ACC112 (cell line): ENCODE measurements around the gene MAP1B.

Experiments used
- H2AFZ ChIP-seq: fragments of 200-600 bp; sonication (generic); one replicate; pipeline ENCODE4 v1.6.0; 2017; ENCODE audit warnings: antibody characterized with exemption, low read length; ENCODE audit not compliant: unreplicated experiment
- H3K27ac ChIP-seq: fragments of 200-600 bp; sonication (generic); 2 replicates; pipeline ENCODE4 v1.5.1; 2014; ENCODE audit warnings: low read depth, mild to moderate bottlenecking, antibody characterized with exemption, low read length, moderate library complexity
- H3K27me3 ChIP-seq: fragments of 200-600 bp; sonication (generic); 2 replicates; pipeline ENCODE4 v1.6.1; 2014; ENCODE audit warnings: mild to moderate bottlenecking, antibody characterized with exemption, low read length, moderate library complexity, mixed read lengths; ENCODE audit not compliant: insufficient read depth
- H3K36me3 ChIP-seq: fragments of 200-600 bp; sonication (generic); 2 replicates; pipeline ENCODE4 v1.6.1; 2016; ENCODE audit warnings: mild to moderate bottlenecking, antibody characterized with exemption, low read length, moderate library complexity, mixed read lengths; ENCODE audit not compliant: insufficient read depth
- H3K4me1 ChIP-seq: fragments of 200-600 bp; sonication (generic); one replicate; pipeline ENCODE4 v1.6.1; 2016; ENCODE audit warnings: low read length, mixed read lengths; ENCODE audit not compliant: insufficient read depth, unreplicated experiment, control insufficient read depth
- H3K4me3 ChIP-seq: fragments of 200-600 bp; sonication (generic); 2 replicates; pipeline ENCODE4 v1.5.1; 2014; ENCODE audit warnings: mild to moderate bottlenecking, low read depth, low read length
- H3K79me2 ChIP-seq: fragments of 200-600 bp; sonication (generic); one replicate; pipeline ENCODE4 v1.6.0; 2016; ENCODE audit warnings: low read length; ENCODE audit not compliant: control insufficient read depth, unreplicated experiment, insufficient read depth

The MAP1B gene

GRCh38 chr5:72206994-72207393 is 99.7 kb downstream of the MAP1B start:
- H3K27ac ChIP-seq = no peak overlapping the region
- peaks cover 53% of the 10 kb centered on the region for H3K36me3 ChIP-seq
- H3K4me1 ChIP-seq = peaks cover 40% of the 10 kb centered on the region
- no peaks in the 10 kb centered on the region for H3K79me2 ChIP-seq
- no peak overlapping the region for H2AFZ ChIP-seq
- no peaks in the 10 kb centered on the region for H3K27me3 ChIP-seq
- no peak overlapping the region for H3K4me3 ChIP-seq

GRCh38 chr5:72208324-72208926 is 101.2 kb downstream of the MAP1B start:
- Histone ChIP-seq H3K79me2 (no peaks in the 10 kb centered on the region), H2AFZ (no peak overlapping the region), H3K27me3 (no peaks in the 10 kb centered on the region), H3K4me1 (peaks cover 40% of the 10 kb centered on the region), H3K4me3 (no peak overlapping the region), H3K27ac (no peak overlapping the region), H3K36me3 (peaks cover 39% of the 10 kb centered on the region)

GRCh38 chr5:72209147-72210115 is 102.2 kb downstream of the MAP1B start:
- H2AFZ ChIP-seq = no peak overlapping the region
- H3K4me1 ChIP-seq = peaks cover 40% of the 10 kb centered on the region
- H3K27me3 ChIP-seq = no peaks in the 10 kb centered on the region
- H3K36me3 ChIP-seq = peaks cover 32% of the 10 kb centered on the region
- no peak overlapping the region for H3K4me3 ChIP-seq
- H3K27ac ChIP-seq = peak overlapping the region; percentile 94
- no peaks in the 10 kb centered on the region for H3K79me2 ChIP-seq

- Histone ChIP-seq H3K4me1 (peaks cover 30% of the 10 kb centered on the region), H3K79me2 (no peaks in the 10 kb centered on the region), H3K36me3 (peaks cover 16% of the 10 kb centered on the region), H3K27me3 (no peaks in the 10 kb centered on the region), H3K27ac (peak overlapping the region; percentile 94), H2AFZ (peak overlapping the region; percentile 26), H3K4me3 (peak overlapping the region; percentile 60)
These were observed 103.8 kb downstream of the MAP1B start for GRCh38 chr5:72210888-72211678.

GRCh38 chr5:72212171-72212570 is 104.9 kb downstream of the MAP1B start:
- peak overlapping the region; percentile 94; the same call in 1 of the 2 replicates for H3K27ac ChIP-seq
- H3K27me3 ChIP-seq = no peaks in the 10 kb centered on the region
- H3K79me2 ChIP-seq = no peaks in the 10 kb centered on the region
- peaks cover 30% of the 10 kb centered on the region for H3K4me1 ChIP-seq
- H3K4me3 ChIP-seq = no peak overlapping the region
- peaks cover 5% of the 10 kb centered on the region; the same call in 1 of the 2 replicates for H3K36me3 ChIP-seq
- H2AFZ ChIP-seq = no peak overlapping the region

- H2AFZ ChIP-seq = no peak overlapping the region
- H3K79me2 ChIP-seq = no peaks in the 10 kb centered on the region
- peaks cover 8% of the 10 kb centered on the region; the same call in 1 of the 2 replicates for H3K36me3 ChIP-seq
- no peak overlapping the region for H3K27ac ChIP-seq
- H3K27me3 ChIP-seq = no peaks in the 10 kb centered on the region
- H3K4me1 ChIP-seq = peaks cover 30% of the 10 kb centered on the region
- H3K4me3 ChIP-seq = no peak overlapping the region
These were observed 106.2 kb downstream of the MAP1B start for GRCh38 chr5:72213482-72213881.

- no peak overlapping the region for H3K4me3 ChIP-seq
- H3K27ac ChIP-seq = no peak overlapping the region
- H3K36me3 ChIP-seq = peaks cover 10% of the 10 kb centered on the region; the same call in 1 of the 2 replicates
- no peaks in the 10 kb centered on the region for H3K27me3 ChIP-seq
- H3K79me2 ChIP-seq = no peaks in the 10 kb centered on the region
- H3K4me1 ChIP-seq = peaks cover 25% of the 10 kb centered on the region
- no peak overlapping the region for H2AFZ ChIP-seq
These were observed 106.9 kb downstream of the MAP1B start for GRCh38 chr5:72214168-72214567.

- Histone ChIP-seq H3K27me3 (no peaks in the 10 kb centered on the region), H2AFZ (no peak overlapping the region), H3K79me2 (no peaks in the 10 kb centered on the region), H3K36me3 (peaks cover 19% of the 10 kb centered on the region), H3K4me3 (no peak overlapping the region), H3K27ac (no peak overlapping the region), H3K4me1 (peaks cover 2% of the 10 kb centered on the region)
These were observed 109.5 kb downstream of the MAP1B start for GRCh38 chr5:72216756-72217155.

GRCh38 chr5:72221099-72221498 is 113.8 kb downstream of the MAP1B start:
- peaks cover 44% of the 10 kb centered on the region for H3K36me3 ChIP-seq

GRCh38 chr5:72221541-72221940 is 114.3 kb downstream of the MAP1B start:
- Histone ChIP-seq H3K27me3 (no peaks in the 10 kb centered on the region), H3K4me3 (no peak overlapping the region), H3K36me3 (peaks cover 44% of the 10 kb centered on the region), H3K79me2 (no peaks in the 10 kb centered on the region), H3K4me1 (peaks cover 10% of the 10 kb centered on the region), H3K27ac (no peak overlapping the region), H2AFZ (no peak overlapping the region)

More at GRCh38 chr5:72221099-72221498, 113.8 kb downstream of the MAP1B start:
- H3K4me3 ChIP-seq = no peak overlapping the region
- H2AFZ ChIP-seq = no peak overlapping the region
- H3K27ac ChIP-seq = no peak overlapping the region
- H3K4me1 ChIP-seq = peaks cover 10% of the 10 kb centered on the region
- H3K27me3 ChIP-seq = no peaks in the 10 kb centered on the region
- no peaks in the 10 kb centered on the region for H3K79me2 ChIP-seq
